ENCODE measurements around the gene PTPN12.

- TF ChIP-seq EZH2phosphoT487 (IDR thresholded peaks at IDR 0.05; ENCODE audit: insufficient read depth, low read depth), result no peak
- no peak for TF ChIP-seq EZH2 (IDR thresholded peaks at IDR 0.05; ENCODE audit: insufficient read depth, poor library complexity, severe bottlenecking)
Measured at GRCh38 chr7:77532247-77532646, 4.8 kb upstream of the PTPN12 start.

All from GM23248 (cell line).